ENCODE data around the gene OR4C3.
"Not testable (repeated sequence)": the region's sequence is repeated elsewhere in the genome, so short reads cannot be mapped to it uniquely, and the experiment has no call there.

OR4C3 gene

DNA sequence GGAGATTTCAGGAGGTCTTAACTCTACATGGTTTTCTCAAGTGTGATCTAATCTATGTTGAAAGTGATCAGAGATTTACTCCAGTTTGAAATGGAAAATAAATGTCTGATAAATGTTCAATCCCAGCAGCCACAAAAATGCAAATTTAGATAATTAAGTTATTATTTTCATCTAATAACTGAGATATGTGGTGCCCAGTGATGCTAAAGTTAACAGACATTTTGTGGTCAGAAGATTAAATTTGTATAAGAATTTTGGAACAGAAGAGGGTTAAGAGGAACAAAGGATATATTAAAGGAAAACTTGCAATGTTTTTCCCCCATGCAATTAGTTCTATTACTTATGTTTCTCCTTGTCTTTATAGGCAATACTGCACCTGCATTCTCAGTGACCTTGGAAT, at the start of gene OR4C3:
TSS of gene OR4C3 (plus strand) at position 301 of the 400 bp plus-strand sequence. CDS start 102 bp downstream, outside the sequence.
- not testable (repeated sequence) for DNase-seq

DNA sequence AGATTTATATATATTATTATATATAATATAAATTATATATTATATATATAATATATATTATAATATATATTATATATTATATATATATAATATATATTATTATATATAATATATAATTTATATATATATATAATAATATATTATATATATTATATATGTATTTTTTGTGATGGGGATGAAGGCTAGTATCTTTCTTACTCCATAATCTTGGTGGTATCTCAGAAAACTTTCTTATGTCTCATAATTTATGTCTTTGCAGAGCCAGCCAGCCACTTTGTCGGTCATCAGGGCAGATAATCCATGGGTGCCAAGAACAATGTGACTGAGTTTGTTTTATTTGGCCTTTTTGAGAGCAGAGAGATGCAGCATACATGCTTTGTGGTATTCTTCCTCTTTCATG, 18.8 kb upstream of the OR4C3 start, which contains the start of gene OR4S1:
TSS of gene OR4S1 (plus strand) at position 301 of the 400 bp plus-strand sequence. CDS start at position 301, 0 bp downstream.
- no peak for DNase-seq

DNA sequence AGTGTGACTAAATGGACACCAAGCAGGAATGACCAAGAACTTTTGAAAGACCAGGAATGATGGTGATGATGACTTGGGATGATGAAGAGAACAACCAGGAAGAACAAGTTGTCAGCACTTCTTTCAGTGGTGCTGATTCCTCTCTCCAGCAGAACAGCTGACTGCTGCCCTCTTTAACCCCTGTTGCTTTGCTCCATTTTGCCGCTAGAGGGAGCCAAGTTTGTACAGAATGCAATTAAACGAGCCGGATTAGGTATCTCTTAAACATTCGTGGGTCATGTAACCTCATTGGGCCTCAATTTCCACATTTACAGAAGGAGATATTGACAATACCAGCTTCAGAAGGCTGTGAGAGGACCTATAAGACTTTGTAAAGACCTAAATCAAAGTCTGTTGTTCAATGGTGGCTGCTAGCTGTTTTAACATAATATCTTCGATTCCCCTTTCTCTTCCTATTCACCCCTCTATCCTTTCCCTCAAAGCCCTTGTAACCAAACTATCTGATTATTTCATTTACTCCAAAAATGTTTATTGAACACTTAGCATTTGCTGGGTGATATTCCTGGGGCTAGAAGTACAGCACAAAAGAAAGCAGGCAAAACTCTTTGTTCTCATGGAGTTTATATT, 16.8 kb upstream of the OR4C3 start:
- peak; percentile 54 for DNase-seq

DNA sequence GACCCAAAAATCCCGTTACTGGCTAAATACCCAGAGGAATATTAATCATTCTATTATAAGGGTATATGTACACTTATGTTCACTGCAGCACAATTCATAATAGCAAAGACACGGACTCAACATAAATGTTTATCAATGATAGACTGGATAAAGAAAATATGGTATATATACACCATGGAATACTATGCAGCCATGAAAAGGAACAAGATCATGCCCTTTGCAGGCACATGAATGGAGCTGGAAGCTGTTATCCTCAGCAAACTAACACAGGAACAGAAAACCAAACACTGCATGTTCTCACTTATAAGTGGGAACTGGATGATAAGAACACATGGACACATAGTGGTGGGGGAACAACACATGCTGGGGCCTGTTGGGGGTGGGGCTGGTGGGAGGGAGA, 11.1 kb upstream of the OR4C3 start:
- DNase-seq, result not testable (repeated sequence)

DNA sequence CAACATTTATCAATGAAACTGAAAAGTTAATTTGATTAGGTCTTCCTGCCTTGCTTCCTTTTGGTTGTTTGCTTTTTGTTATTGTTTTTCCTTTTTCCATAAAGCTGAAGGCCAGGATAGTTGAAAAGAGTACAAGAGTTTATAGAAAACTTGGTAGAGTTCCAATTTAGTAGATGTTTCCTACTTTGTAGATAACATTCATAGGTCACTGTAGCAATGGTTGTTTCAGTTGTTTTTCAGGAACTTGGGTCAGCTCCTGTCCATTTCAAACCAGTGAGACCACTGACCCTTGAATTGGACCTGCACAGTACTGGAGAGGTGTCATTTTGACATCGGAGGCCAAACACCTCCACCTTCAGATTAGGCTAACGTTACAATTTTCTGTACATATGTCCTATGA, 4.9 kb upstream of the OR4C3 start:
- DNase-seq, result not testable (repeated sequence)

DNA sequence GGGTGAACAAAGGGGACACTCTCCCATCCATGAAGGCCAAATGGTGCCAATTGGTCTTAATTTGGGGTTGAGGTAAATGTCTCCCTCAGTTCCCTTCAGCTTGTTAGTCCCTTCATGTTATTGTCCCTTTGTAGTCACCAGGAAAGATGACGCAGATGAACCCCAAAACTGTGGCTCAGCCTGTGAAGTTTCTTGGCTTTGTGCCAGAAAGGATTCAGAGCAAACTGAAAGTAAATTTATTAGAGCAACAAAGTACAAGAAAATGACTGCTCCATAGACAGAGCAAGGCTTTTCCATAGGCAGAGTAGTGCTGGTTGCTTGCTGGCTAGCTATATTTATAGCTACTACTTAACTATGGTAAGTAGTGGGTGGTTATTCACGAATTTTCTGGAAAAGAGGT, 16.7 kb downstream of the OR4C3 start:
- DNase-seq, result no peak

DNA sequence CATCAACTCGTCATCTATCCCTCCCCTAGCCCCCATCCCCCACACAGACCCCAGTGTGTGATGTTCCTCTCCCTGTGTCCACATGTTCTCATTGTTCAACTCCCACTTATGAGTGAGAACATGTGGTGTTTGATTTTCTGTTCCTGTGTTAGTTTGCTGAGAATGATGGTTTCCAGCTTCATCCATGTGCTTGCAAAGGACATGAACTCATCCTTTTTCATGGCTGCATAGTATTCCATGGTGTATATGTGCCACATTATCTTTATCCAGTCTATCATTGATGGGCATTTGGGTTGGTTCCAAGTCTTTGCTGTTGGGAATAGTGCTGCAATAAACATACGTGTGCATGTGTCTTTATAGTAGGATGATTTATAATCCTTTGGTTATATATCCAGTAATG, 17.8 kb downstream of the OR4C3 start:
- DNase-seq, result not testable (repeated sequence)

DNA sequence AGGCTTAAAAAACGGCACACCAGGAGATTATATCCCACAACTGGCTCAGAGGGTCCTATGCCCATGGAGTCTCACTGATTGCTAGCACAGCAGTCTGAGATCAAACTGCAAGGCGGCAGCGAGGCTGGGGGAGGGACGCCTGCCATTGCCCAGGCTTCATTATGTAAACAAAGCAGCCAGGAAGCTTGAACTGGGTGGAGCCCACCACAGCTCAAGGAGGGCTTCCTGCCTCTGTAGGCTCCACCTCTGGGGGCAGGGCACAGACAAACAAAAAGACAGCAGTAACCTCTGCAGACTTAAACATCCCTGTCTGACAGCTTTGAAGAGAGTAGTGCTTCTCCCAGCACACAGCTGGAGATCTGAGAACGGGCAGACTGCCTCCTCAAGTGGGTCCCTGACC, 21.6 kb downstream of the OR4C3 start:
- DNase-seq, result not testable (repeated sequence)

DNA sequence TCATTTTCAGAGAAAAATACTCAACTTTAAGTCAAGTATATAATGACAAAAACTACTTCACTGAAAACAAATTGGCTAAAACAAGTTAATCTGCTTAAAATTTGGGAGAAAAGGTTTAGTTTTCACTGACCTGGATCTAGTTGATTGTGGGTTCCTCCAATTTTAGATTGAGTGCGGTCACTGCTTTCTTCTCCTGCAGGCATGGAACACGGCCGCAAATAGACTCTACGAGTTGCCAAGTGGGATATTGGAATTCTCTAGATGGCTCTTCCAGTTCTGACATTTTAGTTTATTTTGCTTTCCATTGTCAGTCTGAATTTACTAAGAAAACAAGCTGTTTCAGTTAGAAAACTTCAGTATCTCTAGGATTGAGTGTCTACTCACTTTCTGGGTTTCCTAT, 29.3 kb downstream of the OR4C3 start:
- no peak for DNase-seq

DNA sequence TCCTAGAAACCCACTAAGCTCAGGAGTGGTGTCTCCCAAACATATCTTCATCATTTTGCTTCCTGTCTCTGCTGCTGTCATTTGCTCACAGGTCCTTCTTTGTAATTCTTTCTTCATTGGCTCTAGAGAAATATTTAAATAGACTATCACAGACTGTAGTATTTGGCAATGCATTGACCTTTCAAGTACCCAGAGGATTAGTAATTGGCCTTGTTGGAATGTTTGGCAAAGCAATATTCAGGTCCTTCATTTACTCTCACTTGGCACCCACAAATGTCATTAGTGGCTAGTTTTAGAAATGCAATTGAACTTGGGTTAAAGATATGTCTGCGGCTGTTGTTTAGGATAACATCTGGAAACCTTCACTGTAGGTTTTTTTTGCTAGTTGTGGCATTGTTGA, 30.0 kb downstream of the OR4C3 start:
- DNase-seq, result no peak

DNA sequence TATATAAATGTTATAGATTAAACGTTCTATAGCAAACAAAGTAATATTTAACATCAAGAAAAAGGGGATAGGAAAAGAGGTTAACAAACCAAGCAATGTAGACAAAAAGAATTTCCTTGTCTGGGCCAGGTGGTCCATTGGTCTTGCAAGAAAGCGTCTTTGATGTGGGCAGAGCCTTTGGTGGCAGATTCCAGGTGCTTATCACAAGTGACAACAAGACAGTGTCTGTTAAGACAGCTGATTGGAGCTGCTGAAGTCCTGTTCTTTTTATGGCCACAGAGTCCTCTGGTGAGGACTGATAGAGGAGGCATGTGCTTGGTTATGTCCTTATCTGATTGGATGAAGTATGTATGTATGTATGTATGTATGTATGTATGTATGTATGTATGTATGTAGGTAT, 36.6 kb downstream of the OR4C3 start:
- DNase-seq, result not testable (repeated sequence)

DNA sequence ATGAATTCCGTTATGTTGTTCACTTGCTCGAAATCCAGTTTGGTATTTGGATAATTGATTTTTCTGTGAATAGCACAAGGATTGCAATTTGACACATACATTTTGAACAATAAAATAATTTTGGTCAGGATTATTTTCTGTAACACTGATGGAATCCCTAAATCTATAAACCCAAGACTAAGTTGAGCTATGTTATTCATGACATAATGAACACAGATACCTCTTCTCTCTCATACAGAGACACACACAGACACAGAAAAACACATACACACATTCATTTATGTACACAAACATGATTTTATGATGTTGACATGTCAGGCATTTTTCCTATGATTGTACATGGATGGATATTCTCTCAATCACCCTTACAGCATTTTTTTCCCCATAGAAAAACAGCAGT, 41.6 kb downstream of the OR4C3 start, which contains the start of gene OR4C5:
TSS of gene OR4C5 (minus strand) at position 101 of the 400 bp plus-strand sequence. CDS start at position 101, 0 bp downstream.
- no peak for DNase-seq

Data from NCI-H774 (cell line).